Skeletal muscle tissue (tissue), 4 donors: ENCODE measurements around the gene GPR55. TPM values are rescaled to one million over a fixed set of nuclear protein-coding genes. Genes with fewer than 3 reads are reported as not detected.

Source experiments
- H3K27ac ChIP-seq: one replicate; pipeline ENCODE4 v1.7.0; 2013; ENCODE audit warnings: mild to moderate bottlenecking, low read depth, low read length, inconsistent platforms
- H3K27me3 ChIP-seq, 3 donors: one replicate each; pipeline ENCODE4 v1.7.0; 2013; ENCODE audit warnings: low read length in 3 of 3; ENCODE audit not compliant: control insufficient read depth in 3 of 3, insufficient read depth in 3 of 3
- H3K36me3 ChIP-seq, 3 donors: one replicate each; pipeline ENCODE4 v1.7.0; 2013; ENCODE audit warnings: low read length in 3 of 3; ENCODE audit not compliant: control insufficient read depth in 3 of 3, insufficient read depth in 3 of 3
- H3K4me1 ChIP-seq, 3 donors: one replicate each; pipeline ENCODE4 v1.7.0; 2013; ENCODE audit warnings: low read length in 3 of 3, mild to moderate bottlenecking in 3 of 3; ENCODE audit not compliant: control insufficient read depth in 3 of 3, insufficient read depth in 3 of 3
- H3K4me3 ChIP-seq, 3 donors: one replicate each; pipeline ENCODE4 v1.7.0; 2013; ENCODE audit warnings: low read length in 3 of 3
- H3K9ac ChIP-seq, 3 donors: one replicate each; pipeline ENCODE4 v1.7.0; 2013; ENCODE audit warnings: low read length in 3 of 3, mild to moderate bottlenecking in 3 of 3, moderate library complexity in 2 of 3, low read depth in 1 of 3
- H3K9me3 ChIP-seq, 3 donors: one replicate each; pipeline ENCODE4 v1.7.0; 2013; ENCODE audit warnings: low read length in 3 of 3; ENCODE audit not compliant: control insufficient read depth in 3 of 3
- total RNA-seq: library from RNA; depleted of rRNA; stranded (reverse); fragments of >200 nt; gene quantifications from one replicate; pipeline ENCODE4 v1.2.3, GENCODE V29; 2014
- donor health status: Osteomylitis.

Gene GPR55
- total RNA-seq, 1 donor from 2014 or later = not detected

GRCh38 chr2:230951396-230951795, 26.4 kb upstream of the GPR55 start:
- H3K27ac ChIP-seq = no peak overlapping the region
- H3K27me3 ChIP-seq = peaks cover 2 to 11% (median 10%) of the 10 kb centered on the region in 3 donors
- H3K36me3 ChIP-seq = no peaks in the 10 kb centered on the region
- no peaks in the 10 kb centered on the region for H3K4me1 ChIP-seq
- no peak overlapping the region for H3K9ac ChIP-seq
- H3K9me3 ChIP-seq = peaks cover 0 to 3% (median 0%) of the 10 kb centered on the region in 3 donors
- no peak overlapping the region for H3K4me3 ChIP-seq

- Histone ChIP-seq H3K4me3 (no peak overlapping the region), H3K4me1 (no peaks in the 10 kb centered on the region), H3K9ac (no peak overlapping the region), H3K27ac (no peak overlapping the region), H3K27me3 (peaks cover 2 to 11% (median 8%) of the 10 kb centered on the region in 3 donors), H3K9me3 (peaks cover 0 to 3% (median 0%) of the 10 kb centered on the region in 3 donors), H3K36me3 (no peaks in the 10 kb centered on the region)
Observed at GRCh38 chr2:230950874-230951339, 25.9 kb upstream of the GPR55 start.

GRCh38 chr2:230949966-230950873, 25.2 kb upstream of the GPR55 start:
- Histone ChIP-seq H3K4me1 (no peaks in the 10 kb centered on the region), H3K9ac (no peak overlapping the region), H3K36me3 (no peaks in the 10 kb centered on the region), H3K27ac (no peak overlapping the region), H3K4me3 (no peak overlapping the region), H3K9me3 (peaks cover 0 to 3% (median 0%) of the 10 kb centered on the region in 3 donors), H3K27me3 (peaks cover 2 to 11% (median 5%) of the 10 kb centered on the region in 3 donors)

- H3K4me1 ChIP-seq = no peaks in the 10 kb centered on the region
- no peak overlapping the region for H3K27ac ChIP-seq
- H3K4me3 ChIP-seq = no peak overlapping the region
- no peaks in the 10 kb centered on the region for H3K9me3 ChIP-seq
- H3K9ac ChIP-seq = no peak overlapping the region
- H3K36me3 ChIP-seq = no peaks in the 10 kb centered on the region
- peaks cover 0 to 4% (median 0%) of the 10 kb centered on the region in 3 donors for H3K27me3 ChIP-seq
Observed at GRCh38 chr2:230947908-230948365, 22.9 kb upstream of the GPR55 start.

- peaks cover 0 to 4% (median 0%) of the 10 kb centered on the region in 3 donors for H3K27me3 ChIP-seq
- H3K4me3 ChIP-seq = no peak overlapping the region
- no peak overlapping the region for H3K9ac ChIP-seq
- H3K4me1 ChIP-seq = no peaks in the 10 kb centered on the region
- no peaks in the 10 kb centered on the region for H3K36me3 ChIP-seq
- no peaks in the 10 kb centered on the region for H3K9me3 ChIP-seq
- H3K27ac ChIP-seq = no peak overlapping the region
Observed at GRCh38 chr2:230947235-230947576, 22.2 kb upstream of the GPR55 start.

- Histone ChIP-seq H3K9ac (no peak overlapping the region), H3K4me1 (no peaks in the 10 kb centered on the region), H3K36me3 (no peaks in the 10 kb centered on the region), H3K4me3 (no peak overlapping the region), H3K9me3 (no peaks in the 10 kb centered on the region), H3K27ac (no peak overlapping the region), H3K27me3 (peaks cover 0 to 4% (median 0%) of the 10 kb centered on the region in 3 donors)
Observed at GRCh38 chr2:230946429-230947234, 21.6 kb upstream of the GPR55 start.

- Histone ChIP-seq H3K36me3 (no peaks in the 10 kb centered on the region), H3K27ac (no peak overlapping the region), H3K9ac (no peak overlapping the region), H3K4me1 (no peaks in the 10 kb centered on the region), H3K27me3 (peaks cover 0 to 4% (median 0%) of the 10 kb centered on the region in 3 donors), H3K9me3 (no peaks in the 10 kb centered on the region), H3K4me3 (no peak overlapping the region)
Observed at GRCh38 chr2:230944757-230945372, 19.8 kb upstream of the GPR55 start.

GRCh38 chr2:230944123-230944653, 19.1 kb upstream of the GPR55 start:
- H3K36me3 ChIP-seq = no peaks in the 10 kb centered on the region
- no peak overlapping the region for H3K9ac ChIP-seq
- H3K4me3 ChIP-seq = no peak overlapping the region
- no peaks in the 10 kb centered on the region for H3K4me1 ChIP-seq
- peaks cover 0 to 8% (median 0%) of the 10 kb centered on the region in 3 donors for H3K27me3 ChIP-seq
- H3K27ac ChIP-seq = no peak overlapping the region
- H3K9me3 ChIP-seq = no peaks in the 10 kb centered on the region

GRCh38 chr2:230942920-230943896, 18.2 kb upstream of the GPR55 start:
- H3K4me1 ChIP-seq = no peaks in the 10 kb centered on the region
- no peaks in the 10 kb centered on the region for H3K36me3 ChIP-seq
- H3K4me3 ChIP-seq = no peak overlapping the region
- no peak overlapping the region for H3K27ac ChIP-seq
- no peaks in the 10 kb centered on the region for H3K9me3 ChIP-seq
- H3K9ac ChIP-seq = no peak overlapping the region
- H3K27me3 ChIP-seq = peaks cover 0 to 8% (median 2%) of the 10 kb centered on the region in 3 donors
